HL-60 (cell line): ENCODE results near the gene PCDHA13.

Experiments used
- DNase-seq, 2 experiments: peaks; one replicate each; pipeline ENCODE4 v3.0.0-alpha.2; 2010 to 2020; ENCODE audit warnings: low read depth in 1 of 2, low spot score in 1 of 2
- H3K27ac ChIP-seq: fragments of 250-450 bp; sonication (Bioruptor Pico); replicated peaks from 2 replicates; pipeline ENCODE4 v1.5.1; 2020; ENCODE audit warnings: mild to moderate bottlenecking, moderate library complexity
- H3K27me3 ChIP-seq: fragments of 250-450 bp; sonication (Bioruptor Pico); 2 replicates; pipeline ENCODE4 v1.5.1; 2021; ENCODE audit warnings: mild to moderate bottlenecking, moderate library complexity; ENCODE audit not compliant: insufficient read depth, poor library complexity, severe bottlenecking
- H3K4me3 ChIP-seq: replicated peaks from 2 replicates; pipeline ENCODE4 v1.5.1; 2011; ENCODE audit warnings: mild to moderate bottlenecking, control low read depth, low read length; ENCODE audit not compliant: insufficient read depth
- GABPA ChIP-seq: IDR thresholded peaks from 2 replicates; pipeline ENCODE4 v1.6.1; 2012; ENCODE audit warnings: low read depth
- POLR2AphosphoS5 ChIP-seq: IDR thresholded peaks from 2 replicates; pipeline ENCODE4 v1.6.1; 2012; ENCODE audit warnings: low read depth
- SPI1 ChIP-seq: IDR thresholded peaks from 2 replicates; pipeline ENCODE4 v1.6.1; 2012; ENCODE audit warnings: low read depth, mild to moderate bottlenecking, borderline replicate concordance
- TF ChIP-seq, protein P1 (sequence below): IDR thresholded peaks from one replicate; pipeline ENCODE4 v1.5.1; 2011; ENCODE audit warnings: low read length, control low read depth, inconsistent platforms; ENCODE audit not compliant: insufficient read depth
- TF ChIP-seq, protein P2 (sequence below): IDR thresholded peaks from 2 replicates; pipeline ENCODE4 v1.6.1; 2012; ENCODE audit warnings: low read depth; ENCODE audit not compliant: insufficient replicate concordance

PCDHA13 gene

DNA sequence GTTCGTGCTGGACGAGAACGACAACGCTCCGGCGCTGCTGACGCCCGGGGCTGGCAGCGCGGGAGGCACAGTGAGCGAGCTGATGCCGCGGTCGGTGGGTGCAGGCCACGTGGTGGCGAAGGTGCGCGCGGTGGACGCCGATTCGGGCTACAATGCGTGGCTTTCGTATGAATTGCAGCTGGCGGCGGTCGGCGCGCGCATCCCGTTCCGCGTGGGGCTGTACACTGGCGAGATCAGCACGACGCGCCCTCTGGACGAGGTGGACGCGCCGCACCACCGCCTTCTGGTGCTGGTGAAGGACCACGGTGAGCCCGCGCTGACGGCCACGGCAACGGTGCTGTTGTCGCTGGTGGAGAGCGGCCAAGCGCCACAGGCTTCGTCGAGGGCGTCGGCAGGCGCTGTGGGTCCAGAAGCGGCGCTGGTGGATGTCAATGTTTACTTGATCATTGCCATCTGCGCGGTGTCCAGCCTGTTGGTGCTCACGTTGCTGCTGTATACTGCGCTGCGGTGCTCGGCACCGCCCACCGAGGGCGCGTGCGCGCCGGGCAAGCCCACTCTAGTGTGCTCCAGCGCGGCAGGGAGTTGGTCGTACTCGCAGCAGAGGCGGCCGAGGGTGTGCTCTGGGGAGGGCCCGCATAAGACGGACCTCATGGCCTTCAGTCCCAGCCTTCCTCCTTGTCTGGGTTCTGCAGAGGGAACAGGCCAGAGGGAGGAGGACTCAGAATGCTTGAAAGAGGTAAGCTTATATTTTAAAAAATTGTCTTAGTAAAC is 2.2 kb downstream of the PCDHA13 start:
- H3K27ac ChIP-seq = no peak overlapping the region

DNA sequence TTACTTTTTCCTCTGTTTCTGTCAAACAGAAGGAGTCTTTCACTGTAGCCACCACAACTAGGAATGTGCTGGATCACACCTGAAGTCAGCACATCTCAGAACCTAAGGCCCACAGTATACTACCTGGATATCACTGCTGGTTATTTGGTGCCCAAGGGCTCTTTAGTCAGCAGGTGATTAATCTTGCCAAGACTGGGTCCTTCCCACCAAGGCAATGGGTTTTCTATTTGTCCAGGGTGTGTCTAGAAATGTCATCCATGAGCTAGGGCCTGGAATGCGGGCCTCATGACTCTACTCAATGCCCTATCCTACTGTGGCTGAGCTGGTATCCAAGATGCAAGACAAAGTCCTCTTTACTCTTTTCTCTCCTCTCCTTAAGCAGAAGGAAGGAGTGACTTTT is 34.4 kb downstream of the PCDHA13 start:
- no peak overlapping the region for H3K4me3 ChIP-seq
- no peak overlapping the region for H3K27ac ChIP-seq
- TF ChIP-seq, protein P1, sequence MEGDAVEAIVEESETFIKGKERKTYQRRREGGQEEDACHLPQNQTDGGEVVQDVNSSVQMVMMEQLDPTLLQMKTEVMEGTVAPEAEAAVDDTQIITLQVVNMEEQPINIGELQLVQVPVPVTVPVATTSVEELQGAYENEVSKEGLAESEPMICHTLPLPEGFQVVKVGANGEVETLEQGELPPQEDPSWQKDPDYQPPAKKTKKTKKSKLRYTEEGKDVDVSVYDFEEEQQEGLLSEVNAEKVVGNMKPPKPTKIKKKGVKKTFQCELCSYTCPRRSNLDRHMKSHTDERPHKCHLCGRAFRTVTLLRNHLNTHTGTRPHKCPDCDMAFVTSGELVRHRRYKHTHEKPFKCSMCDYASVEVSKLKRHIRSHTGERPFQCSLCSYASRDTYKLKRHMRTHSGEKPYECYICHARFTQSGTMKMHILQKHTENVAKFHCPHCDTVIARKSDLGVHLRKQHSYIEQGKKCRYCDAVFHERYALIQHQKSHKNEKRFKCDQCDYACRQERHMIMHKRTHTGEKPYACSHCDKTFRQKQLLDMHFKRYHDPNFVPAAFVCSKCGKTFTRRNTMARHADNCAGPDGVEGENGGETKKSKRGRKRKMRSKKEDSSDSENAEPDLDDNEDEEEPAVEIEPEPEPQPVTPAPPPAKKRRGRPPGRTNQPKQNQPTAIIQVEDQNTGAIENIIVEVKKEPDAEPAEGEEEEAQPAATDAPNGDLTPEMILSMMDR = no peak
- no peak for TF ChIP-seq SPI1
- TF ChIP-seq, protein P2, sequence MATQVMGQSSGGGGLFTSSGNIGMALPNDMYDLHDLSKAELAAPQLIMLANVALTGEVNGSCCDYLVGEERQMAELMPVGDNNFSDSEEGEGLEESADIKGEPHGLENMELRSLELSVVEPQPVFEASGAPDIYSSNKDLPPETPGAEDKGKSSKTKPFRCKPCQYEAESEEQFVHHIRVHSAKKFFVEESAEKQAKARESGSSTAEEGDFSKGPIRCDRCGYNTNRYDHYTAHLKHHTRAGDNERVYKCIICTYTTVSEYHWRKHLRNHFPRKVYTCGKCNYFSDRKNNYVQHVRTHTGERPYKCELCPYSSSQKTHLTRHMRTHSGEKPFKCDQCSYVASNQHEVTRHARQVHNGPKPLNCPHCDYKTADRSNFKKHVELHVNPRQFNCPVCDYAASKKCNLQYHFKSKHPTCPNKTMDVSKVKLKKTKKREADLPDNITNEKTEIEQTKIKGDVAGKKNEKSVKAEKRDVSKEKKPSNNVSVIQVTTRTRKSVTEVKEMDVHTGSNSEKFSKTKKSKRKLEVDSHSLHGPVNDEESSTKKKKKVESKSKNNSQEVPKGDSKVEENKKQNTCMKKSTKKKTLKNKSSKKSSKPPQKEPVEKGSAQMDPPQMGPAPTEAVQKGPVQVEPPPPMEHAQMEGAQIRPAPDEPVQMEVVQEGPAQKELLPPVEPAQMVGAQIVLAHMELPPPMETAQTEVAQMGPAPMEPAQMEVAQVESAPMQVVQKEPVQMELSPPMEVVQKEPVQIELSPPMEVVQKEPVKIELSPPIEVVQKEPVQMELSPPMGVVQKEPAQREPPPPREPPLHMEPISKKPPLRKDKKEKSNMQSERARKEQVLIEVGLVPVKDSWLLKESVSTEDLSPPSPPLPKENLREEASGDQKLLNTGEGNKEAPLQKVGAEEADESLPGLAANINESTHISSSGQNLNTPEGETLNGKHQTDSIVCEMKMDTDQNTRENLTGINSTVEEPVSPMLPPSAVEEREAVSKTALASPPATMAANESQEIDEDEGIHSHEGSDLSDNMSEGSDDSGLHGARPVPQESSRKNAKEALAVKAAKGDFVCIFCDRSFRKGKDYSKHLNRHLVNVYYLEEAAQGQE = no peak
- no peak for TF ChIP-seq POLR2AphosphoS5
- no peak for TF ChIP-seq GABPA
- H3K27me3 ChIP-seq = no peaks in the 10 kb centered on the region
- no peak for DNase-seq

More for the DNA sequence above, 2.2 kb downstream of the PCDHA13 start:
- Histone ChIP-seq H3K27me3 (no peaks in the 10 kb centered on the region), H3K4me3 (no peak overlapping the region)
- DNase-seq = no peak
- TF ChIP-seq, protein P1 = no peak
- no peak for TF ChIP-seq POLR2AphosphoS5
- TF ChIP-seq GABPA = no peak
- TF ChIP-seq SPI1 = no peak
- TF ChIP-seq, protein P2 = no peak

DNA sequence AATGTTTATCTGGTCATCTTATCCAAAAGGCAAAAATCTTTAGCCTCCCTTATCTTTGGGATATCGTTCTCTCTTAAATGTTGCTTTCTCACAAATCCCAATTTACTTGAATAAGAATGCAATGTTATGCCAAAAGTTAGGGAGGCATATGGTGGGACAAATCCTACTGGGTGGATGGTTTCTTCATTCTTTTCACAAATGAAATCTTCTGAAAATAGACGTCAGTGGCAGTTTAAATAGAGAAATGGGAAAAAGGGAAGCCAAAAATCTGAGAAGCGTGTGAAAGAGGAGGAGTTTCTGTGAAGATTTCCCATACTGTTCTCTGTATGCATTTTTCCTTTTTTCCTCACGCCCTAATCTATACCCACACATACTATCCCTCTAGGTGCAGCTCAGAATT is 41.7 kb downstream of the PCDHA13 start:
- TF ChIP-seq POLR2AphosphoS5 (no peak), SPI1 (no peak), GABPA (no peak)
- TF ChIP-seq, protein P1 = no peak
- TF ChIP-seq, protein P2 = no peak
- Histone ChIP-seq H3K4me3 (no peak overlapping the region), H3K27ac (no peak overlapping the region)

More for the DNA sequence above, 41.7 kb downstream of the PCDHA13 start:
- H3K27me3 ChIP-seq = peaks cover 20% of the 10 kb centered on the region
- no peak for DNase-seq
